Upper lobe of right lung (tissue), 1 donor: ENCODE measurements around the gene SPART. TPM values are rescaled to one million over a fixed set of nuclear protein-coding genes. Genes with fewer than 3 reads are reported as not detected.

ENCODE experiments used
- ATAC-seq: fragments of 200-7000 bp; cut with Tn5 transposase; one replicate; pipeline ENCODE4 v1.9.1; 2020; ENCODE audit warnings: mild to moderate bottlenecking, moderate library complexity
- DNase-seq: peaks from one replicate; pipeline ENCODE4 v3.0.0-alpha.2; 2020
- H3K27ac ChIP-seq: fragments of 200-600 bp; one replicate; pipeline ENCODE4 v1.8.0; 2022
- H3K27me3 ChIP-seq: fragments of 200-600 bp; one replicate; pipeline ENCODE4 v1.8.0; 2022; ENCODE audit warnings: mild to moderate bottlenecking
- H3K36me3 ChIP-seq: fragments of 200-600 bp; one replicate; pipeline ENCODE4 v1.8.0; 2022
- H3K4me1 ChIP-seq: fragments of 200-600 bp; one replicate; pipeline ENCODE4 v1.8.0; 2022
- H3K4me3 ChIP-seq: fragments of 200-600 bp; one replicate; pipeline ENCODE4 v1.8.0; 2022; ENCODE audit warnings: mild to moderate bottlenecking
- H3K9me3 ChIP-seq: fragments of 200-600 bp; one replicate; pipeline ENCODE4 v1.8.0; 2022
- intact Hi-C: fragments of 100-400 bp; cut with DNase I; formaldehyde crosslinking; loops from one replicate; pipeline ENCODE4 v1.11.0; 2022
- total RNA-seq: library from RNA; stranded (reverse); fragmentation: NEBNext Ultra II Directional; extraction: Animal tissue kit (Norgen Biotek cat#: 25700); gene quantifications from one replicate; pipeline ENCODE4 v1.2.1, GENCODE V29; 2021
- TF ChIP-seq, protein P1 (sequence below): fragments of 200-600 bp; IDR thresholded peaks from one replicate; pipeline ENCODE4 v1.8.0; 2022; ENCODE audit warnings: antibody characterized with exemption
- donor health status: DM: no; HTN: yes; CAD: no; lungs with severe emphysema.

Gene SPART
- total RNA-seq, 1 donor from 2014 or later = 86.8 TPM

DNA sequence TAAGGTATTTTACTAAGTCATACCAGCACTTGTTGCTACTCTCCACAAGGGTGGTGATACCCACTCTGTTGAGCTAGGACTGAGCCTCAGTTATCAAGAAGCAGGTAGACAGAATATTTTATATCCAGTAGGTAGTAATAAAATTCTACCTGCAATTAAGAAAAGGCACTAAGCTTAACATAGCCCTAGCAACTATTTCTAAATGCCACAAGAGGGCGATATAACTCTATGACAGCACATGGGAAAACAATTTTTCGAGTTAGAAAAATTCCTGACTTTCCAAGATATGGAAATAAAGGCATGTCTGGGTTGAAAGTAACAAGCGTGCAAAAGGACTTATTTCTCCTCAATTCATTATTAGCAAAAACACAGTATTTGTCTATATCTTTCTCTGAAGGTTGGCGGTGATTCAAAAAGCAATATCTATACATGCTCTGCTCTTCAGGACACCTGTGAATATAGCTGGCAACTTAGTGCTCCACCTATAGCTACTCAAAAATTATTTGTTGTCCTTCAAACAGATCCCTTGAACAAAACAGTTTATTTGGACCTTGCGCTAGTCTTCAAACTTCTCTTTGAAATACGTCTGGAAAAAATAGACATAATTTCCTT is 63.3 kb downstream of the SPART start:
- DNase-seq (no peak), ATAC-seq (peak; percentile 63)
- Histone ChIP-seq H3K4me3 (no peak overlapping the region), H3K27me3 (no peaks in the 10 kb centered on the region), H3K4me1 (no peaks in the 10 kb centered on the region), H3K27ac (no peak overlapping the region), H3K9me3 (no peaks in the 10 kb centered on the region), H3K36me3 (no peaks in the 10 kb centered on the region)
- intact Hi-C loops = loop anchor here (5.0 kb wide), 1 partner anchor 454 kb away; no protein-coding TSS in a partner anchor
- TF ChIP-seq, protein P1, sequence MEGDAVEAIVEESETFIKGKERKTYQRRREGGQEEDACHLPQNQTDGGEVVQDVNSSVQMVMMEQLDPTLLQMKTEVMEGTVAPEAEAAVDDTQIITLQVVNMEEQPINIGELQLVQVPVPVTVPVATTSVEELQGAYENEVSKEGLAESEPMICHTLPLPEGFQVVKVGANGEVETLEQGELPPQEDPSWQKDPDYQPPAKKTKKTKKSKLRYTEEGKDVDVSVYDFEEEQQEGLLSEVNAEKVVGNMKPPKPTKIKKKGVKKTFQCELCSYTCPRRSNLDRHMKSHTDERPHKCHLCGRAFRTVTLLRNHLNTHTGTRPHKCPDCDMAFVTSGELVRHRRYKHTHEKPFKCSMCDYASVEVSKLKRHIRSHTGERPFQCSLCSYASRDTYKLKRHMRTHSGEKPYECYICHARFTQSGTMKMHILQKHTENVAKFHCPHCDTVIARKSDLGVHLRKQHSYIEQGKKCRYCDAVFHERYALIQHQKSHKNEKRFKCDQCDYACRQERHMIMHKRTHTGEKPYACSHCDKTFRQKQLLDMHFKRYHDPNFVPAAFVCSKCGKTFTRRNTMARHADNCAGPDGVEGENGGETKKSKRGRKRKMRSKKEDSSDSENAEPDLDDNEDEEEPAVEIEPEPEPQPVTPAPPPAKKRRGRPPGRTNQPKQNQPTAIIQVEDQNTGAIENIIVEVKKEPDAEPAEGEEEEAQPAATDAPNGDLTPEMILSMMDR = peak; percentile 85

DNA sequence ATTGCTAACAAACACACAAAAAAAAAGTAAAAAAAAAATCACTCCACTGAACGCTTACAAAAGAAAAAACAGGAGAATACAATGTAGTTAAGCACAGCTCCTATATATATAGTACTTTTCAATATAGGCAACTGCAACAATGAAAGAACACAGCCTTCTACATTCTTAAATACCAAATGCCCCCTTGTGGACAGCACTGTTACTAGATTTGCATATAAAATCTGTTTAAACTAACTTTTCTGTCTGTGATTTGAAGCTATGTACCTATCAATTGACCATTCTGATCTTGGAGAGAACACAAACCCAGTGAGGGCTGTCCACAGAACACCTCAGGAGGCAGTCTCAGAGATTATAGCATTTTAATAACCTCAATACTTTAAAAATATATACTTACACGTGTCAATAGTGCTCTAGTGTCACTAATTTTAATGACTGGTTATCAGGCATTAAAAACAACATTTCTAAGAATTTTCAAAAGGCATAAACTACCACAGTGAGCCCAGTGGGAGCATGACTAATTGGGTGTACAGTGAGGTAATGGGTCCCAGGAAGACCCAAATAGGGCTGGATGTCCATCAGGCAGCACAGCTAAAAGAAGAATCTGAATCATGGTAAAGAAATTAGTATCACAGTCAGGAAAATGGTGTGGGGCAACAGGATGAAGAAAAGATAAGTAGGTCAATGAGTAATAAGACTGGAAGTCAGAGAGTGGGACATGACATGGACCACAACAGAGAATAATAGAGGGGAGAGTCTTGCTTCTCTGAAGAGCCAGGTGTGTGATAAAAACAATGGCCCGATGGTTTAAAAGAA is 70.8 kb downstream of the SPART start:
- H3K4me3 ChIP-seq = no peak overlapping the region
- no peaks in the 10 kb centered on the region for H3K4me1 ChIP-seq
- no peaks in the 10 kb centered on the region for H3K9me3 ChIP-seq
- no peaks in the 10 kb centered on the region for H3K27me3 ChIP-seq
- no peak overlapping the region for H3K27ac ChIP-seq
- intact Hi-C loops = loop anchor here (5.0 kb wide), 1 partner anchor 298 kb away; no protein-coding TSS in a partner anchor
- TF ChIP-seq, protein P1 = peak; percentile 61
- no peaks in the 10 kb centered on the region for H3K36me3 ChIP-seq
- ATAC-seq (peak; percentile 64), DNase-seq (no peak)

GRCh38 chr13:36273431-36273830 is 72.8 kb downstream of the SPART start:
- ATAC-seq = no peak
- no peak overlapping the region for H3K27ac ChIP-seq

GRCh38 chr13:36261976-36262375 is 84.2 kb downstream of the SPART start:
- H3K4me3 ChIP-seq = no peak overlapping the region
- H3K36me3 ChIP-seq = no peaks in the 10 kb centered on the region
- H3K27ac ChIP-seq = no peak overlapping the region
- H3K27me3 ChIP-seq = no peaks in the 10 kb centered on the region
- H3K9me3 ChIP-seq = no peaks in the 10 kb centered on the region
- H3K4me1 ChIP-seq = no peaks in the 10 kb centered on the region
- intact Hi-C loops = no loop called here
- TF ChIP-seq, protein P1 = no peak
- DNase-seq (no peak), ATAC-seq (peak; percentile 42)

More at GRCh38 chr13:36273431-36273830, 72.8 kb downstream of the SPART start:
- H3K27me3 ChIP-seq = no peaks in the 10 kb centered on the region
- DNase-seq = no peak
- no peaks in the 10 kb centered on the region for H3K9me3 ChIP-seq
- intact Hi-C loops = no loop called here
- H3K4me3 ChIP-seq = no peak overlapping the region
- H3K36me3 ChIP-seq = no peaks in the 10 kb centered on the region
- H3K4me1 ChIP-seq = no peaks in the 10 kb centered on the region
- TF ChIP-seq, protein P1 = no peak

DNA sequence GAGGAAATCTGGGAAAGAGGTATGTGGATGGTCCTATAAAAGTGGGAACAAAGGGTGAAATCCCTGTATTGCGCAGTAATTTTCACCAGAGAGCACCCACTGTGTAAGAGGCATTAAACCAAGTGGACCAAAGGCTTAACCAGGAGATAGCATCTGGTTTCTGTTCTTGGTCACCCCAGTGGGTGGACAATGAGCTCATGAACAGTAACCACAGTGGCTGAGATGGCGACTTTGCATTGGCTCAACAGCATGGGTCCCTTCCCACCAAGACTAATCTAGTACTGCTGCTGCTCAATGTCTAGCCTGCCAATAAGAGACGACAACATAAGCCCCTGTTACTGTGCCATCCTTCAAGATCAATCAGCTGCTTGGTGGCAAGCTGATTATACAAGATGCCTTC is 85.2 kb downstream of the SPART start:
- no peaks in the 10 kb centered on the region for H3K4me1 ChIP-seq
- H3K27me3 ChIP-seq = no peaks in the 10 kb centered on the region
- no peaks in the 10 kb centered on the region for H3K36me3 ChIP-seq
- no peaks in the 10 kb centered on the region for H3K9me3 ChIP-seq
- intact Hi-C loops = no loop called here
- no peak overlapping the region for H3K4me3 ChIP-seq
- no peak overlapping the region for H3K27ac ChIP-seq
- TF ChIP-seq, protein P1 = no peak
- no peak for DNase-seq
- ATAC-seq = no peak
